GM12874 (cell line): ENCODE results near the gene OSGIN1.

Experiments
- TF ChIP-seq, protein P1 (sequence below): IDR thresholded peaks from 2 replicates; pipeline ENCODE4 v1.5.1; 2011; ENCODE audit warnings: low read depth, mild to moderate bottlenecking, control low read depth, low read length, moderate library complexity; ENCODE audit not compliant: insufficient read depth

OSGIN1 gene

DNA sequence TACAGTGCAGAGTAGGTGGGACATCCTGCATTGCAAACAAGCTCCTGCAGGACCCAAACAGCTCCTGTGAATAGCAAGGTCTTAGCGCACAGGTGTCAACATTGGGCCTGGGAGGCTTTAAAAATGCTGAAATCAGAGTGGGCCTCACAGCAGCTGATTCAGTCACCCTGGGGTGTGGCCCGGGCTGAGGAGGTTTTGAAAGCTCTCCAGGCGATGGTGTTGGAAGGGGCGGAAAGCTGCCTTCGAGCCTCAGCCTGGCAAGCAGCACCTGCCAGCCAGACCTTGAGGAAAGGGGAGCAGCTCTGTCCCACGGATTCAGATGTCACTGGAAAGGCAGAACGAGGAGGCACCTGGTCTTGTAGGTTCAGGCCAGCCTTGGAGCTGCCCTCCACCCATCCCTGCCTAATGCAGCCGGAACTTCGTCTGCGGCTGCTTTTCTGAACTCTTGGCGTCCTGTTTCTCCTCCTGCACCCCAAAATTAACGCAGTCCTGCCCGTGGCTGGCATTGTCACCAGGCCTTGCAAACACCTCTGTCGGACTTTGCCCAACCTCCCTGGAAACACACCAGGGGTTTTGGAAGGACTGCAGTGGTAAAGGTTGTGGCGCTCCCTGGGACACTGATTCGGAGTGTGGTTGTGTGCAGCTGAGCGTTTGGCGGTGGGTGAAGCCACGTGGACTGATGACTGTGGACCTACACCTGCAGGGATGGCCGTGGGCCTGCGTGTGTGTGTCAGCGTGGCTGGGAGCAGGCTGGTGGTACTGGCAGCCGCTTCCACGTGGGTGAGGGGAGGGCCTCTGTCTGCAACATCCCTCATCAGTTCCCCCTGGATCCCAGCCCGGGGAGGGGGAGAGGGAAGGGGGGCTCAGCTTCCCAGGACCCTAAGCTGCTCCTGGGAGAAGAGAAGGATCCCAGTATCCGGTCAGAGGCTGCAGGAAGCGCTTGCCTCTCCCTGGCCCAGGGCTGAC is 18.4 kb downstream of the OSGIN1 start:
- TF ChIP-seq, protein P1, sequence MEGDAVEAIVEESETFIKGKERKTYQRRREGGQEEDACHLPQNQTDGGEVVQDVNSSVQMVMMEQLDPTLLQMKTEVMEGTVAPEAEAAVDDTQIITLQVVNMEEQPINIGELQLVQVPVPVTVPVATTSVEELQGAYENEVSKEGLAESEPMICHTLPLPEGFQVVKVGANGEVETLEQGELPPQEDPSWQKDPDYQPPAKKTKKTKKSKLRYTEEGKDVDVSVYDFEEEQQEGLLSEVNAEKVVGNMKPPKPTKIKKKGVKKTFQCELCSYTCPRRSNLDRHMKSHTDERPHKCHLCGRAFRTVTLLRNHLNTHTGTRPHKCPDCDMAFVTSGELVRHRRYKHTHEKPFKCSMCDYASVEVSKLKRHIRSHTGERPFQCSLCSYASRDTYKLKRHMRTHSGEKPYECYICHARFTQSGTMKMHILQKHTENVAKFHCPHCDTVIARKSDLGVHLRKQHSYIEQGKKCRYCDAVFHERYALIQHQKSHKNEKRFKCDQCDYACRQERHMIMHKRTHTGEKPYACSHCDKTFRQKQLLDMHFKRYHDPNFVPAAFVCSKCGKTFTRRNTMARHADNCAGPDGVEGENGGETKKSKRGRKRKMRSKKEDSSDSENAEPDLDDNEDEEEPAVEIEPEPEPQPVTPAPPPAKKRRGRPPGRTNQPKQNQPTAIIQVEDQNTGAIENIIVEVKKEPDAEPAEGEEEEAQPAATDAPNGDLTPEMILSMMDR: no peak

DNA sequence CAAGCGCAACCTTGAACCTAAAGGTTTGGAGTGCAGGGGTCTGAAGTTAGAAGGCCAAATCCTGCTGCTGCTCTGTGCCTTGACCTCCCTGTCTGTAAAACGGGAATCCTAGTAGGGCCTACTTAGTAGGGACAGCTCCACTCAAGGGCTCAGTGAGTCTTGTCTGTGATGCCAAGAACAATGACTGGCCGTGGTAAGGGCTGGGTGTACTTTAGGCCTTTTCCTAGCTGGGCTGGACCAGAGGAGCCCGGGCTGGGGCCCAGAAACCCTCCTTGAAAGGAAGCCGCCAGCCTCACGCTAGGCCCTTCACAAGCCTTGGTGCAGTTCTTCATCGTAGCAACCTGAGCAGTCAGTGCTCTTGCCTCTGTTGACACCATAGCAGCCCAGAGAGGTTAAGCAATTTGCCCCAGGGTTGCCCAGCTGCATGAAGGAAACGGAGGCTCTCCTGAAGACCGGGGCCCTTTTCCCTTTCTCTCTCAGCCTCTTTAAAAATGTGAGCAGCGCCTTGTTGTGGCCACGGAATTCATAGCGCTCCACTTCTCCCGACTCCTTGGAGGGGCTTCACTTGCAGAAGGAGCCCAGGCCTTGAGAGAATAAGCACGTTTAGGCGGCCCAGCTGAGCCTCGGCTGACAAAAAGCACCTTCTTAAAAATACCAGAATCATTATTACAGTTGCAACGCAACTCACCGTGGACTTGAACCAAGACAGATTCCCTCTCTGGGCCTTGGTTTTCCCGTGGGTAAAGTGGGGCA is 19.4 kb downstream of the OSGIN1 start:
- TF ChIP-seq, protein P1: no peak

- TF ChIP-seq, protein P1: no peak
Measured at GRCh38 chr16:83973077-83973476, 20.0 kb downstream of the OSGIN1 start.

GRCh38 chr16:83973581-83974385 is 20.7 kb downstream of the OSGIN1 start:
- TF ChIP-seq, protein P1: no peak

DNA sequence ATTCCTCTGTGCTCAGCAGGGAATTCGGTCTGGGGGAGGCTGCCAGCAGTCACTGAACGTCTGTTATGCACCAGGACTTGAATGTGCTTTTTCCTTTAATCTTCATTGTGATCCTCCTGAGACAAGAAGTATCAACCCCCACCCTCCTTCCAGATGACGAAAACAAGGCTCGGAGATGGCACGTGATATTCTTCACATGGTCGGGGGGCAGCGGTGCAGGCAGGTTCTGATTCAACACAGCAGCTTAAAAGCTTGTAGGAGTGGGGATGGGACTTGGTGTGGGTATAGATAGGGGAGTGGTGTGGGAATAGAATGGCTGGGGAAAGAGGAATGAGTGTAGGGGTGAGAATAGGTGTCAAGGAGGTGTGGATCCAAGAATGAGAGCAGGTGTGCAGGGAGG is 21.4 kb downstream of the OSGIN1 start:
- TF ChIP-seq, protein P1: no peak

DNA sequence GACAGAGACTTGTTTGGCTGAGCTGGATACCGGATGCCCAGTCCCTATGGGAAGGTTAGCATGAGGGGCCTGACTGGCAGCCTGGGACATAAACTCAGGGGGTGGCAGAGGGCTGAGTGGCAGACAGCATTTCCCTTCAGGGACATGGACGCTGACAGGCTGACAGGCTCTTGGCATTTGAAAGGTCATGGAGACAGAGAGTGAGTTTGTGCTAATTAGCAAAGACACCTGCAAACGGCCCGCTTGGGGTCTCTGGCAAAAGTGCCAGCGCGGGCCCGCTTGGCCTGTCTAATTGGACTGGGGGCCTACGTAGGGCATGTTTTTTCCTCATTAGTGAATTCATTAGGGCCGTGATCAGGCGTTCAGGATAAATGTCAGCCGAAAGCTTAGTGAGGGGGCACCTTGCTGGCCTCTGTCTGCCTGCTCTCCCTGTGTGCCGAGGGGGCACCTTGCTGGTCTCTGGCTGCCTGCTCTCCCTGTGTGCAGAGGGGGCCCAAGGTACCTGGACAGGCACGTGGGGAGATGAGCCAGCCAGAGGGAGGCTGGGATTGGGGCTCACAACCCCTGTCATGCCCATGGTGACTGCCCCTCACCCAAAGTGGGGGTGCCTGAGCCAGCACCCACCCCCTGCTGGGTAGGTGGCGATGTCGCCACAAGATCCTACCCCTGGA is 22.7 kb downstream of the OSGIN1 start:
- TF ChIP-seq, protein P1: no peak
